HG02852 (cell line): ENCODE measurements around the gene FAM47E.
"Not testable (repeated sequence)": the region's sequence is repeated elsewhere in the genome, so short reads cannot be mapped to it uniquely, and the experiment has no call there.

Experiments
- ATAC-seq: cut with Tn5 transposase; IDR thresholded peaks from one replicate; pipeline ENCODE4 v1.9.1; 2021; ENCODE audit warnings: mild to moderate bottlenecking, moderate library complexity; ENCODE audit not compliant: unreplicated experiment

FAM47E gene

DNA sequence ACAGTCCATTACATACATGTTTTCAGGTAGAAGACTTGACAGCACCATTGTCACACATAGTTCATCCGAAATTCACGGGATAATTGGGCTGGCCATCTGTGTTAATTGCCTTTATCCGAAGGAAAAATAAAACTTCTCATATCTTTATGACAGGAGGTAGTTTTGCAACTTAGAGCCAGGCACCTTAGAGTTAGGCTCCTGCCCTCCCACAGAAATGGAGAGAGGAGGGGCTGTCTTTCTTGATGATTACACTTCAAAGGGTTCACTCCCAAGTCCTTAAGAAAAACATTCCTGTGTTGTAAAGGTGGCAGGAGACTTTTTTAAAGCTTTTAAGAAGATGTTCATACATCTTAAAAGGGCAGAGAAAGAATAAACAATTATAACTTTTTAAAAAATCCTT lies 27.4 kb upstream of the FAM47E start:
- ATAC-seq, result no peak

GRCh38 chr4:76226418-76226817 lies 25.1 kb upstream of the FAM47E start:
- ATAC-seq, result no peak

GRCh38 chr4:76232681-76233080 lies 18.8 kb upstream of the FAM47E start:
- no peak for ATAC-seq

GRCh38 chr4:76233083-76233482 lies 18.4 kb upstream of the FAM47E start:
- no peak for ATAC-seq

DNA sequence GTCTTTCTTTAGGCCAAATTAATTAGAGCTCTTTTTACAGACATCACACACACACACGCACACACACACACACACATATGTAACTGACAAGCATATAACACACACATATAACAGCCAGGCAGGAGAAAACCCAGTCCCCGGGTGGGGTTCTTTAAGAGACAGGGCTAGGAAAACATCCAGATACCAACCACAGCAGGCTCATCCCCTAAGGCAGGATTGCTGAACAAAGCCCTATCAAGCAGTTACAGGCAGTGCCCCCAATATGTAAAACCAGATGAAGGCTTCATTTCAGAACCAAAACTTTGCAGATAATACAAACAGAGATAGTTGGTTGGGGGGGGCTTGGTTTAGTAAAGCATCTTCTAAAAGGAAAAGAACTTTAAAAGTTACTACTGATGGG lies 18.0 kb upstream of the FAM47E start:
- ATAC-seq, result no peak

GRCh38 chr4:76233967-76234678 lies 17.4 kb upstream of the FAM47E start:
- no peak for ATAC-seq

DNA sequence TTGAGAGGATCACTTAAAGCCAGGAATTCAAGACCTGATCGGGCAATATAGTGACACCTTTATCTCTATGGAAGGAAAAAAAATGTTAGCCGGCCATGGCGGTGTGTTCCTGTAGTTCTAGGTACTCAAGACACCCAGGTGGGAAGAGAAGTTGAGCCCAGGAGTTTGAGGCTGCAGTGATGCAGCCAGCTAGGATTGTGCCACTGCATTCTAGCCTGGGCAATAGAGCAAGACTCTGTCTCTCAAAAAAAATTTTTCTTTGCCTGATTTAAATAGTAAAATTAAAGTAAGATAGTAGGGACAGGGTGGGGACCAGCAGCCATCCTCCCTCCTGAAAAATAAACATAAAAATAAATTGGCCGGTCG lies 16.9 kb upstream of the FAM47E start:
- no peak for ATAC-seq

GRCh38 chr4:76235407-76235806 lies 16.1 kb upstream of the FAM47E start:
- ATAC-seq, result no peak

DNA sequence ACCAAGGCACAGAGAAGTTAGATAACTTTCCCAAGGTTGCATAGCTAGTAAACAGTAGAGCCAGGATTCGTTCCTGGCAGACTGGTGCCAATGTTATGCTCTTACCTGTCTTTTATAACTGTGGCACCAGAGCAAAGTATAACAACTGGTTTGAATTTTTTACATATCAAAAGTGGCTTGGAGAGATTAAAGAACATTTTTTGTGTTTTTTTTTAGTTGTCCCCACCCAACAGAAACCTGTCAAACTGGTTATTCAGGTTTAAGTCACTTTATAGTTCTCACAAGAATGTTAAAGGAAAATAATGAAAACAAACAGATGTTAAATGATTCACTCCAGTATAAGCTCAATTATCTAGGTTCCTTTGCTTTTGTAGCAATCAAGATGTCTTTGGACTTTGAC lies 15.6 kb upstream of the FAM47E start:
- no peak for ATAC-seq

DNA sequence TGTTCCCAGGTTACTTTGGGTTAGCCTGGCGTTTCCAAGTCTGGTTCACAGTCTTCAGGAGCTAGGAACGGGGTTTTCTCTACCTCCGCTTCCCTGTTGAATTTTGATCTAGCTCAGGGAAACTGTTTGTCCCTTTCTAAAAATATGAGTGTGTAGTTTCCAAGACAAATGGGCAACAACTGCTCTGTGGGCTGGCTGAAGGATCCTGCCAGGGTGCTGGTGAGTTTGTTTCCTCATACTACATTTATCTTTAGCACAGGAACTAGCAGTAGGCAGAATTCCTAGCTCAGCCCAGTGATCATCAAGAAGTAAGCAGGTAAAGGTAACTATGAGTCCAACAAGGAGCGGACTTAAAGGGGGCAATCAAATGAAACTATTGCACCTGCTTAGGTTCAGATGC lies 13.3 kb upstream of the FAM47E start:
- ATAC-seq, result no peak

- ATAC-seq, result no peak
These were observed 12.8 kb upstream of the FAM47E start for GRCh38 chr4:76238701-76239100.

GRCh38 chr4:76240236-76240635 lies 11.3 kb upstream of the FAM47E start:
- no peak for ATAC-seq

GRCh38 chr4:76243877-76244276 lies 7.6 kb upstream of the FAM47E start:
- ATAC-seq, result not testable (repeated sequence)

DNA sequence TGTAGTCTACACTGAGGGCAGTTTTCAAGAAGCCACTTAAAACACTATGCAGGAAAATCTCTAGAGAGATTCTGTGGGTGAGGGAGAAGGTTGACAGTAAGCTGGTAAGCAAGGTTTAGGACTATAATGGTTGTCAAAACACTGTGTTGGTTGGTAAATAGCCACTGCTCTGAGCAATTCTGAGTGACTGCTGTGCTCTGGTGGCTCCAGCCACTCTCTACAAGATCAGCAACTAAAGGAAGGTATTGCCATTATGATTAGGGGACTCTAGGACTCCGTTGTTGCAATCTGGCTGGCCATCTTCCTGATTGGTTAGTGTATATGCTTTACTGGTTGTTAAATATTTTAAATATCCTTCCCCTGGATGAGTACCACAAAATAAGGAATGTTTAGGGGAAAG lies 5.5 kb upstream of the FAM47E start:
- ATAC-seq, result no peak

- ATAC-seq, result no peak
These were observed 4.7 kb upstream of the FAM47E start for GRCh38 chr4:76246852-76247251.

GRCh38 chr4:76250962-76251361 lies 559 bp upstream of the FAM47E start:
- ATAC-seq, result no peak

DNA sequence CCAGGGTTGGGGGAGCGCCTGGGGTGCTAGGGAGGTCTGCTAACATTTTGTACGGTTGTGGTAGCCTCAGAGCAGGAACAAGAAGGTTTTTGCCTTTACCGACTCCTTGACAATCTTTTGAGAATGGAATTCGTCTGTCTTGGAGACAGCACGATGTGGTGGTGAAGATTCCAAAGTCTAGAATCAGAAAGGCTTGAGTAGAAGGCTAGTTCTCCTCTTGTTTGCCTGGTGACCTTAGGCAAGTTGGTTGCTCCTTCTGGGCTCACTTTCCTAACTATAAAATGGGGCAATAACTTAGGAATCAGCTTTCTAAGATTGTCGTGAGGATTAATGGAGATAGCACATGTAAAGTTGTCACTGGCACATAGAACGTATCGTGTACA lies 741 bp downstream of the FAM47E start:
- ATAC-seq, result no peak

DNA sequence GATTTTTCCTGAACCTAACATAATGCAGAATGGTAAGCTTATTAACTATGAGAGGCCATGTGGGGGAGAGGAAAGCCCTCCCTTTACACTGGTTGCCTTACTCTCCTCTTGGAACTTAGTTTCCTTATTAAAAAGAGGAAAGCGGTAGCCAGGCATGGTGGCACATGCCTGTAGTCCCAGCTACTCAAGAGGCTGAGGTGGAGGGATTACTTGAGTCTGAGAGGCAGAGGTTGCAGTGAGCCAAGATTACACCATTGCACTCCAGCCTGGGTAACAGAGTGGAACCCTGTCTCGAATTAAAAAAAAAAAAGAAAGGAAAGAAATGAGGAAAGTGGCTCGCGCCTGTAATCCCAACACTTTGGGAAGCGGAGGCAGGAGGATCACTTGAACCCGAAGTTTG lies 2.0 kb downstream of the FAM47E start:
- ATAC-seq, result no peak

DNA sequence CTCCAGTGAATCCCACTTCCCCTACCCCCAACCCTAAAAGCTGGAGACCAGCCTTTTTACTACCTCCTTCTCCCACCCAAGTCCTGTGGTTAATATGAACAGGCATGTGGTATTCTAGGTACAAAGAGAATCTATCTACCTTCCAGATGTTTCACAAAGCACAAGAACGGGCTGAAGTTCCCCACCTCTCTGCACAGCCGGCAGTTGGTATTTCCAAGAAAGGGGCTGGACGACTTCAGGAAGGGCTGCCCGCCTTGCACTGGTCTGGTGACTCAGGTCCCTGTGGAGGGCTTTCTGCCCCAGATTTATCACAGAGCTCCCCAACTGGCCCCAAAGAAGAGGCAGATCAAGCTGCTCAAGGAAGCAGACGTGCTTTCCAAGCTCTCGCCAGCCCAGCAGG lies 4.5 kb downstream of the FAM47E start:
- no peak for ATAC-seq

GRCh38 chr4:76256968-76257367 lies 5.4 kb downstream of the FAM47E start:
- ATAC-seq, result no peak

GRCh38 chr4:76257824-76258223 lies 6.3 kb downstream of the FAM47E start:
- ATAC-seq, result no peak

- no peak for ATAC-seq
These were observed 9.1 kb downstream of the FAM47E start for GRCh38 chr4:76260571-76260970.

GRCh38 chr4:76265631-76266218 lies 14.2 kb downstream of the FAM47E start:
- no peak for ATAC-seq
